H9 (cell line): ENCODE measurements around the gene GXYLT2. TPM values are rescaled to one million over a fixed set of nuclear protein-coding genes. Genes with fewer than 3 reads are reported as not detected.

ENCODE experiments used
- DNase-seq: peaks from one replicate; pipeline ENCODE4 v3.0.0-alpha.2; 2017
- H2AFZ ChIP-seq: one replicate; pipeline ENCODE4 v1.6.1; 2013; ENCODE audit warnings: mild to moderate bottlenecking, low read length, control low read depth, moderate library complexity
- H2AK5ac ChIP-seq: 2 replicates; pipeline ENCODE4 v1.6.1; 2013; ENCODE audit warnings: low read length, control low read depth, mixed read lengths; ENCODE audit not compliant: insufficient read length
- H2BK120ac ChIP-seq: one replicate; pipeline ENCODE4 v1.6.1; 2013; ENCODE audit warnings: low read depth, mild to moderate bottlenecking, low read length, control low read depth, inconsistent platforms; ENCODE audit not compliant: poor library complexity, severe bottlenecking
- H2BK12ac ChIP-seq: 2 replicates; pipeline ENCODE4 v1.6.1; 2013; ENCODE audit warnings: low read length, control low read depth, mixed read lengths, low read depth; ENCODE audit not compliant: insufficient read length
- H2BK15ac ChIP-seq: 2 replicates; pipeline ENCODE4 v1.6.1; 2013; ENCODE audit warnings: low read depth, low read length, control low read depth
- H2BK20ac ChIP-seq: one replicate; pipeline ENCODE4 v1.6.1; 2013; ENCODE audit warnings: low read depth, mild to moderate bottlenecking, low read length, control low read depth, inconsistent platforms; ENCODE audit not compliant: poor library complexity, severe bottlenecking
- H2BK5ac ChIP-seq: 2 replicates; pipeline ENCODE4 v1.6.1; 2013; ENCODE audit warnings: low read length, control low read depth, mixed read lengths; ENCODE audit not compliant: insufficient read length
- H3K14ac ChIP-seq: 2 replicates; pipeline ENCODE4 v1.6.1; 2013; ENCODE audit warnings: low read length, control low read depth; ENCODE audit not compliant: insufficient read depth
- H3K18ac ChIP-seq: 2 replicates; pipeline ENCODE4 v1.6.1; 2013; ENCODE audit warnings: low read depth, mild to moderate bottlenecking, mixed read lengths, low read length, control low read depth; ENCODE audit not compliant: insufficient read length
- H3K23ac ChIP-seq: 2 replicates; pipeline ENCODE4 v1.6.1; 2013; ENCODE audit warnings: low read length, control low read depth, mixed read lengths, low read depth; ENCODE audit not compliant: insufficient read length
- H3K23me2 ChIP-seq: 2 replicates; pipeline ENCODE4 v1.6.1; 2013; ENCODE audit warnings: low read depth, mild to moderate bottlenecking, mixed read lengths, low read length, control low read depth; ENCODE audit not compliant: insufficient read length, poor library complexity, severe bottlenecking
- H3K27ac ChIP-seq: 2 replicates; pipeline ENCODE4 v1.5.1; 2013; ENCODE audit warnings: low read length, control low read depth, mixed read lengths, low read depth; ENCODE audit not compliant: insufficient read length
- H3K27me3 ChIP-seq: 2 replicates; pipeline ENCODE4 v1.6.1; 2013; ENCODE audit warnings: low read length, control low read depth, inconsistent platforms; ENCODE audit not compliant: insufficient read depth
- H3K4ac ChIP-seq: 2 replicates; pipeline ENCODE4 v1.6.1; 2013; ENCODE audit warnings: low read depth, mild to moderate bottlenecking, control low read depth, inconsistent platforms, low read length, moderate library complexity
- H3K4me1 ChIP-seq: 2 replicates; pipeline ENCODE4 v1.6.1; 2013; ENCODE audit warnings: low read length, control low read depth, inconsistent platforms; ENCODE audit not compliant: insufficient read depth
- H3K4me2 ChIP-seq: 2 replicates; pipeline ENCODE4 v1.6.1; 2013; ENCODE audit warnings: low read length, control low read depth, mixed read lengths; ENCODE audit not compliant: insufficient read length, insufficient read depth
- H3K56ac ChIP-seq: 2 replicates; pipeline ENCODE4 v1.6.1; 2013; ENCODE audit warnings: low read depth, mild to moderate bottlenecking, mixed read lengths, low read length, control low read depth; ENCODE audit not compliant: insufficient read length
- H3K79me1 ChIP-seq: 2 replicates; pipeline ENCODE4 v1.6.1; 2013; ENCODE audit warnings: low read depth, mild to moderate bottlenecking, moderate library complexity, low read length, control low read depth, inconsistent platforms; ENCODE audit not compliant: insufficient read depth, poor library complexity, severe bottlenecking
- H3K79me2 ChIP-seq: 2 replicates; pipeline ENCODE4 v1.6.1; 2013; ENCODE audit warnings: low read length, control low read depth, inconsistent platforms; ENCODE audit not compliant: insufficient read depth
- H3K9ac ChIP-seq: 2 replicates; pipeline ENCODE4 v1.6.1; 2013; ENCODE audit warnings: low read length, control low read depth, mixed read lengths; ENCODE audit not compliant: insufficient read length; ENCODE audit errors: extremely low read depth
- H3K9me3 ChIP-seq: one replicate; pipeline ENCODE4 v1.6.1; 2013; ENCODE audit warnings: low read depth, low read length, inconsistent platforms; ENCODE audit not compliant: control insufficient read depth
- H3T11ph ChIP-seq: one replicate; pipeline ENCODE4 v1.6.1; 2013; ENCODE audit warnings: mild to moderate bottlenecking, low read length, control low read depth, inconsistent platforms
- H4K20me1 ChIP-seq: one replicate; pipeline ENCODE4 v1.6.1; 2013; ENCODE audit not compliant: control insufficient read depth, insufficient read length, insufficient read depth
- H4K5ac ChIP-seq: 2 replicates; pipeline ENCODE4 v1.6.1; 2013; ENCODE audit warnings: low read depth, mild to moderate bottlenecking, mixed read lengths, low read length, control low read depth; ENCODE audit not compliant: insufficient read length
- H4K8ac ChIP-seq: replicated peaks from 2 replicates; pipeline ENCODE4 v1.6.1; 2013; ENCODE audit warnings: low read length, control low read depth, mixed read lengths, low read depth; ENCODE audit not compliant: insufficient read length
- H4K91ac ChIP-seq: 2 replicates; pipeline ENCODE4 v1.6.1; 2013; ENCODE audit warnings: low read depth, mild to moderate bottlenecking, moderate library complexity, mixed read lengths, low read length, control low read depth; ENCODE audit not compliant: insufficient read length
- H3K27ac Mint-ChIP-seq, 3 experiments: 2 replicates in 2 of 3; 3 replicates in 1 of 3; pipeline ENCODE4 v1.8.0; 2020 to 2021; ENCODE audit warnings: mixed read lengths in 3 of 3, mild to moderate bottlenecking in 1 of 3, moderate library complexity in 1 of 3
- H3K27me3 Mint-ChIP-seq: 2 replicates; pipeline ENCODE4 v1.8.0; 2021; ENCODE audit warnings: low read depth, mild to moderate bottlenecking, moderate library complexity, mixed read lengths
- H3K36me3 Mint-ChIP-seq, 3 experiments: 2 replicates in 2 of 3; 3 replicates in 1 of 3; pipeline ENCODE4 v1.8.0; 2020 to 2021; ENCODE audit warnings: low read depth in 3 of 3, mixed read lengths in 3 of 3; ENCODE audit not compliant: insufficient read depth in 1 of 3
- H3K4me1 Mint-ChIP-seq, 2 experiments: 2 replicates each; pipeline ENCODE4 v1.8.0; 2020; ENCODE audit warnings: mixed read lengths in 2 of 2
- H3K4me3 Mint-ChIP-seq, 2 experiments: 2 replicates in 1 of 2; 3 replicates in 1 of 2; pipeline ENCODE4 v1.8.0; 2020 to 2021; ENCODE audit warnings: mild to moderate bottlenecking in 2 of 2, mixed read lengths in 2 of 2, moderate library complexity in 1 of 2
- H3K9me3 Mint-ChIP-seq, 2 experiments: 2 replicates in 1 of 2; 3 replicates in 1 of 2; pipeline ENCODE4 v1.8.0; 2020; ENCODE audit warnings: mild to moderate bottlenecking in 2 of 2, mixed read lengths in 2 of 2, moderate library complexity in 1 of 2
- WGBS: extraction: QIAGEN DNeasy Blood & Tissue Kit; methylation state at CpG from one replicate; pipeline ENCODE4 v1.1.7; 2013; ENCODE audit warnings: missing lambda C conversion rate, low lambda C conversion rate, mixed read lengths; ENCODE audit not compliant: insufficient read length; ENCODE audit errors: extremely low coverage; 5-methylcytosine and 5-hydroxymethylcytosine counted together
- total RNA-seq: library from RNA; stranded (reverse); gene quantifications from 2 replicates; pipeline ENCODE4 v1.2.1, GENCODE V29; 2021
- TF ChIP-seq, protein P1 (sequence below): fragments of 200-600 bp; sonication (generic); conservative IDR thresholded peaks from 3 replicates; pipeline ENCODE4 v1.8.0; 2021; ENCODE audit warnings: antibody characterized with exemption, mild to moderate bottlenecking

The GXYLT2 gene
- total RNA-seq, 1 experiment from 2014 or later, result 2.0 TPM

- DNase-seq, result no peak
- Histone ChIP-seq H4K8ac (no peak overlapping the region), H3K4ac (no peak overlapping the region), H2BK20ac (no peak overlapping the region), H3K4me1 (no peaks in the 10 kb centered on the region; the same call in 1 of the 2 replicates), H4K5ac (no peak overlapping the region), H3K56ac (no peak overlapping the region), H2AK5ac (no peak overlapping the region), H4K91ac (no peak overlapping the region), H2AFZ (no peak overlapping the region), H3K4me2 (no peak overlapping the region), H4K20me1 (no peaks in the 10 kb centered on the region), H3K18ac (no peak overlapping the region), H3K14ac (no peak overlapping the region), H3T11ph (no peak overlapping the region), H3K79me2 (no peaks in the 10 kb centered on the region), H3K79me1 (no peaks in the 10 kb centered on the region), H2BK15ac (no peak overlapping the region), H2BK5ac (no peak overlapping the region), H2BK12ac (no peak overlapping the region), H3K9me3 (no peaks in the 10 kb centered on the region), H2BK120ac (no peak overlapping the region), H3K23ac (no peak overlapping the region), H3K27ac (no peak overlapping the region), H3K23me2 (no peaks in the 10 kb centered on the region), H3K27me3 (no peaks in the 10 kb centered on the region), H3K9ac (no peak overlapping the region)
- Mint-ChIP-seq H3K4me3 (no peak overlapping the region), H3K9me3 (no peaks in the 10 kb centered on the region; a peak in 1 of 5 replicates), H3K4me1 (peaks cover 19% of the 10 kb centered on the region in 2 experiments), H3K27me3 (no peaks in the 10 kb centered on the region), H3K27ac (no peak overlapping the region), H3K36me3 (peaks cover 0 to 4% (median 0%) of the 10 kb centered on the region in 3 experiments; a peak in 2 of 7 replicates)
- TF ChIP-seq, protein P1, sequence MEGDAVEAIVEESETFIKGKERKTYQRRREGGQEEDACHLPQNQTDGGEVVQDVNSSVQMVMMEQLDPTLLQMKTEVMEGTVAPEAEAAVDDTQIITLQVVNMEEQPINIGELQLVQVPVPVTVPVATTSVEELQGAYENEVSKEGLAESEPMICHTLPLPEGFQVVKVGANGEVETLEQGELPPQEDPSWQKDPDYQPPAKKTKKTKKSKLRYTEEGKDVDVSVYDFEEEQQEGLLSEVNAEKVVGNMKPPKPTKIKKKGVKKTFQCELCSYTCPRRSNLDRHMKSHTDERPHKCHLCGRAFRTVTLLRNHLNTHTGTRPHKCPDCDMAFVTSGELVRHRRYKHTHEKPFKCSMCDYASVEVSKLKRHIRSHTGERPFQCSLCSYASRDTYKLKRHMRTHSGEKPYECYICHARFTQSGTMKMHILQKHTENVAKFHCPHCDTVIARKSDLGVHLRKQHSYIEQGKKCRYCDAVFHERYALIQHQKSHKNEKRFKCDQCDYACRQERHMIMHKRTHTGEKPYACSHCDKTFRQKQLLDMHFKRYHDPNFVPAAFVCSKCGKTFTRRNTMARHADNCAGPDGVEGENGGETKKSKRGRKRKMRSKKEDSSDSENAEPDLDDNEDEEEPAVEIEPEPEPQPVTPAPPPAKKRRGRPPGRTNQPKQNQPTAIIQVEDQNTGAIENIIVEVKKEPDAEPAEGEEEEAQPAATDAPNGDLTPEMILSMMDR, result no peak
- no CpG with 5 or more reads among the region's 2 CpGs for WGBS
Measured at GRCh38 chr3:72973786-72974185, 85.9 kb downstream of the GXYLT2 start.
